ENCODE measurements around the gene FAM193B.

The FAM193B gene

GRCh38 chr5:177470759-177471536, 83.4 kb downstream of the FAM193B start:
- TF ChIP-seq CTCF (IDR thresholded peaks at IDR 0.05; ENCODE audit: control extremely low read depth, extremely low read depth, low read depth, missing control alignments), result no peak
- no peak for DNase-seq (ENCODE audit: extremely low spot score)
- ChIA-PET CTCF (interaction anchor here (1.3 to 10.9 kb wide), 7 partner anchors 8 to 81 kb away, joined by 3 to 123 read pairs (median 9); partner anchors contain the start of gene DOK3), POLR2A (no interaction called here)
